Colonic mucosa (tissue), 4 donors: Measurements from ENCODE around the gene AHCYL1. TPM values are rescaled to one million over a fixed set of nuclear protein-coding genes. Genes with fewer than 3 reads are reported as not detected.

Source experiments
- DNase-seq: peaks from one replicate; pipeline ENCODE4 v3.0.0-alpha.2; 2020
- H3K27ac ChIP-seq: fragments of 200-600 bp; one replicate; pipeline ENCODE4 v1.8.0; 2021
- H3K27me3 ChIP-seq: fragments of 200-600 bp; one replicate; pipeline ENCODE4 v1.8.0; 2021
- H3K36me3 ChIP-seq: fragments of 200-600 bp; one replicate; pipeline ENCODE4 v1.8.0; 2021
- H3K4me1 ChIP-seq: fragments of 200-600 bp; one replicate; pipeline ENCODE4 v1.8.0; 2021; ENCODE audit warnings: mild to moderate bottlenecking
- H3K4me3 ChIP-seq: fragments of 200-600 bp; one replicate; pipeline ENCODE4 v1.8.0; 2021
- H3K9ac ChIP-seq, 2 donors: one replicate each; pipeline ENCODE4 v1.7.0; 2013; ENCODE audit warnings: control low read depth in 2 of 2, low read depth in 2 of 2, low read length in 2 of 2
- H3K9me3 ChIP-seq: fragments of 200-600 bp; one replicate; pipeline ENCODE4 v1.8.0; 2021
- intact Hi-C: fragments of 100-400 bp; cut with DNase I; formaldehyde crosslinking; loops from one replicate; pipeline ENCODE4 v1.14.1; 2022
- total RNA-seq, 2 donors: library from RNA; stranded (reverse); fragmentation: NEBNext Ultra II Directional in 1 of 2; extraction: Animal tissue kit (Norgen Biotek cat#: 25700) in 1 of 2; gene quantifications; one replicate each; pipeline ENCODE4 v1.2.1, GENCODE V29; 2021
- TF ChIP-seq, protein P1 (sequence below): fragments of 200-600 bp; IDR thresholded peaks from one replicate; pipeline ENCODE4 v1.8.0; 2022; ENCODE audit warnings: antibody characterized with exemption, mild to moderate bottlenecking
- donor health status: healthy.
- donor health status: DM: no; HTN: no; CAD: no.
- donor health status: DM: no; HTN: no; CAD: no.

AHCYL1 gene
- total RNA-seq, 2 donors from 2014 or later, result 108 to 115 TPM

DNA sequence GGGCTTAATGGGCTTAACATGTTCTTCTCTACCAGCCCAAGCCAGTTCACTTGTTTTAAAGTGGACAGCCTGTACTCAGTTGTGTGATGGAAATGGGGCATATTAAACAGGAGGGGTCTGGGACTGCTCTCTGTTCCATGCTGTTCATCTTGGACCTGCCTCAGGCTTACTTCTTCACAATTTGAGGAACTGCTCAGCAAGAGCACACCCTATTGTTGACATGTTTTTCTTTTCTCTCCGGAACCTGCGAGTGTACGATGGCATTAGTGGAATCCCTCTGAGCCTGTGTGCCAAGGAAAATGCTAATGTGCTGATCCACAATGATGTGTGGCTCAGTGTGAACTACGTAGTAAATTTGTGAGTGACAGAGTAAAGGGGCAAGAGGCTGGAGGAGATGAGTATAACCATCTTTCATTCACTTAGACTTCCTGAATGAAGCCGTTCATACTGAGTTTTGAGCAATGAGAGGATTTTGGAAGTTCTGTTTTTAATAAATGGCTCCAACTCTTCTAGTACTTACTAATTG lies 6.9 kb downstream of the AHCYL1 start:
- Histone ChIP-seq H3K4me1 (peaks cover 20% of the 10 kb centered on the region), H3K9me3 (no peaks in the 10 kb centered on the region), H3K27ac (no peak overlapping the region), H3K36me3 (no peaks in the 10 kb centered on the region), H3K4me3 (no peak overlapping the region), H3K9ac (no peak overlapping the region), H3K27me3 (no peaks in the 10 kb centered on the region)
- no peak for DNase-seq
- TF ChIP-seq, protein P1, sequence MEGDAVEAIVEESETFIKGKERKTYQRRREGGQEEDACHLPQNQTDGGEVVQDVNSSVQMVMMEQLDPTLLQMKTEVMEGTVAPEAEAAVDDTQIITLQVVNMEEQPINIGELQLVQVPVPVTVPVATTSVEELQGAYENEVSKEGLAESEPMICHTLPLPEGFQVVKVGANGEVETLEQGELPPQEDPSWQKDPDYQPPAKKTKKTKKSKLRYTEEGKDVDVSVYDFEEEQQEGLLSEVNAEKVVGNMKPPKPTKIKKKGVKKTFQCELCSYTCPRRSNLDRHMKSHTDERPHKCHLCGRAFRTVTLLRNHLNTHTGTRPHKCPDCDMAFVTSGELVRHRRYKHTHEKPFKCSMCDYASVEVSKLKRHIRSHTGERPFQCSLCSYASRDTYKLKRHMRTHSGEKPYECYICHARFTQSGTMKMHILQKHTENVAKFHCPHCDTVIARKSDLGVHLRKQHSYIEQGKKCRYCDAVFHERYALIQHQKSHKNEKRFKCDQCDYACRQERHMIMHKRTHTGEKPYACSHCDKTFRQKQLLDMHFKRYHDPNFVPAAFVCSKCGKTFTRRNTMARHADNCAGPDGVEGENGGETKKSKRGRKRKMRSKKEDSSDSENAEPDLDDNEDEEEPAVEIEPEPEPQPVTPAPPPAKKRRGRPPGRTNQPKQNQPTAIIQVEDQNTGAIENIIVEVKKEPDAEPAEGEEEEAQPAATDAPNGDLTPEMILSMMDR, result no peak
- intact Hi-C loops, result no loop called here

DNA sequence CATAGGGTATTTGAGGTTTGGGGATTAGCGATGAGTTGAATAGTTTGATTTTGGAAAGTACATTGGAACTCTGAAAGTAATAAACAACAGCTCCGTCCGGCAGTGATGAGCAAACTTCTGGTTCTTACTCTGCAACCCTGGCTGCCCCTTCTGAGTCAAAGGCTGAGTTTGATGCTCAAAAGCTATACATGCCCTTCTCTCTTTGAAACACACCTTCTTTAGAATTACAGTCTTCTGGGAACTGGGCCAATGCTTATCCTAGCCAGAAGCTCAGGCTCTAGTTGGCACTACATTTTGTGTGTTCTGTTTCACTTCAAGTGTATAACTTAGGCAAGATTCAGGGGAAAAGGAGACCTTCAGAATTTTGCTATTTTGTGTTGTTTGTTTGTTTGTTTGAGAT lies 9.3 kb downstream of the AHCYL1 start:
- peak; percentile 51 for DNase-seq
- H3K4me3 ChIP-seq, result no peak overlapping the region
- no peaks in the 10 kb centered on the region for H3K9me3 ChIP-seq
- H3K4me1 ChIP-seq, result peaks cover 17% of the 10 kb centered on the region
- TF ChIP-seq, protein P1, result no peak
- H3K36me3 ChIP-seq, result no peaks in the 10 kb centered on the region
- no peak overlapping the region for H3K9ac ChIP-seq
- peak overlapping the region; percentile 18 for H3K27ac ChIP-seq
- intact Hi-C loops, result no loop called here
- H3K27me3 ChIP-seq, result no peaks in the 10 kb centered on the region

DNA sequence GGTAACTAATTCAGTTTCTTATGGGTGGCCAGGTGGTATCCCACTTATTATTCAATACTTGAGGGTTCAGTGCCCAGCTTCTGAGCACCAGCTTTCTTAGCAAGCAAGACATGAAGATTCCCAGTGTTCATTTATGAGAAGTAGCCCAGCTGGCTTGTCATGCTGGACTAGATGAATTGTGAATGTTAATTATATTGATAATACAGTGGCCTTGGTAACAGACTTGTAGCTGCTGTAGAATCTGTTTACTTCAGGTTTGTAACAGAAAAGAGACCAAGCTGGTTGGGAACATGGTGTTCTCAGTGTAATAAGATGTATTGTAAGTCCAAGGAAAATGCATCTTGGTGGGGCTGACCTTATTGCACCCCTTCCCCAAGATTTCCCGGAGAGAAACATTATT lies 10.1 kb downstream of the AHCYL1 start:
- Histone ChIP-seq H3K4me3 (no peak overlapping the region), H3K27ac (no peak overlapping the region), H3K9ac (no peak overlapping the region), H3K4me1 (peaks cover 17% of the 10 kb centered on the region), H3K9me3 (no peaks in the 10 kb centered on the region), H3K27me3 (no peaks in the 10 kb centered on the region), H3K36me3 (no peaks in the 10 kb centered on the region)
- DNase-seq, result no peak
- intact Hi-C loops, result no loop called here
- TF ChIP-seq, protein P1, result no peak

DNA sequence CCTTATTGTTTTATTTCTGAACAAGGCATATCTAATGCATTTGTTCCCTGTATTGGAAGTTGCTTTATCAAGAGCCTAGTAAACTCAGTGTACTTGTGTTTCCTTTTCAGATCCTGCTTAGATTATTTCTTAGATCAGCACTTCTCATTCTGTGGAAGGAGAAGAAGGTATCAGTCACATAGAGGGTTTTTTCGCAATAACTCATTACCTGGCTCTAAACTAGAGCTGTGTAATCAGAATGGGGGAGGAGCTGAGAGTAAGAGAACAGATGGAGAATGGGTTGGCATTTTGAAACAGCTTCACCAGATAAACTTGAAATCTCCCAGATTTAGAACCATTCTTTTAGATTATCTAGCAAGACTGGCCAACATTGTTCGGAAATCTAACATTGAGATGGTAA lies 11.0 kb downstream of the AHCYL1 start:
- Histone ChIP-seq H3K36me3 (no peaks in the 10 kb centered on the region), H3K27ac (no peak overlapping the region), H3K9me3 (no peaks in the 10 kb centered on the region), H3K27me3 (no peaks in the 10 kb centered on the region), H3K4me1 (peaks cover 17% of the 10 kb centered on the region), H3K4me3 (no peak overlapping the region), H3K9ac (no peak overlapping the region)
- TF ChIP-seq, protein P1, result no peak
- intact Hi-C loops, result no loop called here
- DNase-seq, result no peak

DNA sequence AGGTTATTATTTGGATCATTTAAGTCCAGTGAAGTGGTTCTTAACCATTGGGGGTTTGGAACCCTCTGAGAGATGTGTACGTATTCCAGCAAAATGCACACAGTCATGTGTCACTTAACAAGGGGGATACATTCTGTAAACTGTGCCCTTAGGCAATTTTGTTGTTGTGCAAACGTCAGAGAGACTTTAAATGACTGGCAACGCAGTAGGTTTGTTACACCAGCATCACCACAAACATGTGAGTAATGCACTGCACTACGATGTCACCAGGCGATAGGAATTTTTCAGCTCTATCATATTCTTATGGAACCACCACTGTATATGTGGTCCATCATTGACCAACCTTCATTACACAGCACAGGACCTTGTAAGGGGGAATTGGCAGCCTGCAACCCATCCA lies 11.9 kb downstream of the AHCYL1 start:
- Histone ChIP-seq H3K27ac (no peak overlapping the region), H3K36me3 (no peaks in the 10 kb centered on the region), H3K27me3 (no peaks in the 10 kb centered on the region), H3K9me3 (no peaks in the 10 kb centered on the region), H3K9ac (no peak overlapping the region), H3K4me1 (peaks cover 17% of the 10 kb centered on the region), H3K4me3 (no peak overlapping the region)
- no peak for DNase-seq
- intact Hi-C loops, result no loop called here
- TF ChIP-seq, protein P1, result no peak
